Airway epithelial cell (primary cell): ENCODE measurements around the gene OR1I1. TPM values are rescaled to one million over a fixed set of nuclear protein-coding genes. Genes with fewer than 3 reads are reported as not detected.

Source experiments
- total RNA-seq: library from RNA; depleted of rRNA; stranded (reverse); fragments of >200 nt; gene quantifications from 2 replicates; pipeline ENCODE4 v1.2.3, GENCODE V29; 2015

The OR1I1 gene
- not detected in 2 replicates for total RNA-seq

GRCh38 chr19:15081911-15082310 lies at the start of gene OR1I1:
TSS of gene OR1I1 (plus strand) at chr19:15082211. CDS start at chr19:15087066, 4,855 bp downstream.

GRCh38 chr19:15048885-15049541 lies 33.0 kb upstream of the OR1I1 start, which contains the start of gene CASP14:
TSS of gene CASP14 (plus strand) at chr19:15049480. CDS start at chr19:15052252, 2,772 bp downstream.

GRCh38 chr19:15107061-15108010 lies 25.3 kb downstream of the OR1I1 start, which contains the start of gene SYDE1:
TSS of gene SYDE1 (plus strand) at chr19:15107401. CDS start at chr19:15107434, 33 bp downstream.

Other genes starting within 250 kb of the OR1I1 start
- not detected in 2 replicates for gene OR7A5, start 247.0 kb upstream of the OR1I1 start, total RNA-seq
- 0.09 TPM in 1 of 2 replicates, not detected in the other for gene OR7C1, start 247.0 kb upstream of the OR1I1 start, total RNA-seq
- not detected in 2 replicates for gene OR7A10, start 233.3 kb upstream of the OR1I1 start, total RNA-seq
- not detected in 2 replicates for gene OR7A17, start 196.1 kb upstream of the OR1I1 start, total RNA-seq
- gene OR7C2, start 140.7 kb upstream of the OR1I1 start, total RNA-seq: not detected in 2 replicates
- not detected in 2 replicates for gene SLC1A6, start 102.3 kb upstream of the OR1I1 start, total RNA-seq
- 0.07 TPM in 1 of 2 replicates, not detected in the other for gene CASP14, start 32.7 kb upstream of the OR1I1 start, total RNA-seq
- 6.6 and 8.3 TPM in 2 replicates for gene SYDE1, start 25.2 kb downstream of the OR1I1 start, total RNA-seq
- gene NOTCH3, start 118.8 kb downstream of the OR1I1 start, total RNA-seq: 106 and 116 TPM in 2 replicates
- 7.6 and 9.0 TPM in 2 replicates for gene EPHX3, start 150.2 kb downstream of the OR1I1 start, total RNA-seq